NCI-H460 (cell line): ENCODE results near the gene RBM10. TPM values are rescaled to one million over a fixed set of nuclear protein-coding genes. Genes with fewer than 3 reads are reported as not detected.
A peak's percentile ranks its signal among the peaks of the same experiment; 100 is the strongest.

ENCODE experiments used
- DNase-seq: peaks from one replicate; pipeline ENCODE4 v3.0.0-alpha.2; 2016; ENCODE audit warnings: low read depth; ENCODE audit errors: extremely low read depth
- total RNA-seq: library from RNA; depleted of rRNA; stranded (reverse); fragments of >200 nt; shearing (Covaris generic); gene quantifications from 2 replicates; pipeline ENCODE4 v1.2.3, GENCODE V29; 2014

Gene RBM10
- total RNA-seq, 1 experiment from 2014 or later: 28.1 TPM

DNA sequence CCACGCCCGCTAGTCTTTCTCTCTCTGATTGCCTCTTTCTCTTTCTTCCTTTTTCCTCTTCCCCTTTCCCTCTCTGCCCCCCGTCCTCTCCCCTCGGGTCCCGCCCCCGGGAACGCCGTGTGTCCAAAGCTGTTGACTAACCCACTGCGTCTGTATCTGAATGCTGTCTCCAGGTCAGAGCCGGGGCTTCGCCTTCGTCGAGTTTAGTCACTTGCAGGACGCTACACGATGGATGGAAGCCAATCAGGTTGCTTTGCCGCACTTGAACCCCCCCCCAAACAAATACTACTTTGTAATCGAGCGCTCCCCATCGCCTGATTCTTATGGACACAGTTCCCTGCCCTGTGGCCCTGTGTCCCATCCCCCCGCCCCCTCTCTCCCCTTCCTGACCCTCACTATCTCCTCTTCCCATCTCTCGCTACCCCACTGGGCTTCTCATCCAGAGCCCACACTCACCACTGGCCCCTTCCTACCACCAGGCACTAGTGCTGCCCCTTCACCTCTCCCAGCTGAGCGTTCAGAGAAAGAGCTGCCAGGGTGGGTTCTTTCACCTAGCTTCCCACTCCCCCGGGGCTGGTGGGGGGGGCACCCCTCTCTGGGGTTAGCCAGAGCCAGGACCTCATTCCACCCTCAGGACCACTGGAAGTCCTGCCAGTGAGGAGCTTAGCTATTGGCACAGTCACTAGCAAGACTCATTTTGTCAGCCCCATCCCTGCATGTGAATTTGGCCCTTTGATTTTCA, 30.0 kb downstream of the RBM10 start:
- no peak for DNase-seq

DNA sequence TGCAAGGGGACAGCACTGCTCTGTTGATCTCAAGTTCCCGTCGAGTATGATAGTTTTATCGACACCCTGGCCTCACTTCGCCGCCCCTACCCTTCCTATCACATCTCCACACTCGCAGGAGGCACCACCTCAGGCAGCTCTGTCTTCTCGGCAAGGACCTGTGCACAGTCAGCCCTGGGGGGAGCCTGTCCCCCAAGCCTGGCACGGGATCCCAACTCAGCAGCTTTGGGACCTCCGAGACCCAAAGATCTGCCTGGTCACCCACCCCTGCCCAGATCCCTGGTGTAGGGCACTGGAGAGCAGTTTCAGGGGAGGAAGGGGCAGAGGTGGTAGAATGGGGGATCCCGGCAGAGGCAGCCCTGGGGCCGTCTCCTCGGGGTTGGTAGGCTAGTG, 30.6 kb downstream of the RBM10 start:
- DNase-seq: no peak

DNA sequence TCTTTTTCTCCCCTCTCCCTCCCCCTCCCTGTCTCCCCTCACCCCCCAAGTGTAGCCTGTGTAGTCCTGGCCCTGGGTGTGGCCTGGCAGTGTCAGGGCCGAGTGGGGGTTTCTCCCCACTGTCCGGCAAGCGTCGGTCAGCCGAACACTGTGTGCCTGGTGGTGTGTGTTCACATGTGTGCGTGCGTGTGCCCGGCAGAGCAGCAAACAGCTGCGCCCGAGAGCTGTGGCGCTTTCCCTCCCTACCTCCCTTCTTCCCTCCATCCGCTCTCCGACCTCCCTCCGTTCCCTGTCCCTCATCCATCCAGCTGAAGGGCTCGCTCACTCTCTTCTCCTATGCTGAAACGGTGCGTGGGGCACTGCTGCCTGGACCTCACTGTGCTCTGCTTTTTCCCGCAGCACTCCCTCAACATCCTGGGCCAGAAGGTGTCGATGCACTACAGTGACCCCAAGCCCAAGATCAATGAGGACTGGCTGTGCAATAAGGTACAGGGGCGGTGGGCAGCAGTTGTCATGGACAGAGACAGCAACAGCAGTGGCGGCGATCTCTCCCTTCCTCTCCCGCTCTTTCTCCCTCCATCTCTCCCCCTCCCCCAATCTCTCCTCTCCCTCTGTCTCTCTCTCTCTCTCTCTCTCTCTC, 31.2 kb downstream of the RBM10 start:
- DNase-seq: no peak

DNA sequence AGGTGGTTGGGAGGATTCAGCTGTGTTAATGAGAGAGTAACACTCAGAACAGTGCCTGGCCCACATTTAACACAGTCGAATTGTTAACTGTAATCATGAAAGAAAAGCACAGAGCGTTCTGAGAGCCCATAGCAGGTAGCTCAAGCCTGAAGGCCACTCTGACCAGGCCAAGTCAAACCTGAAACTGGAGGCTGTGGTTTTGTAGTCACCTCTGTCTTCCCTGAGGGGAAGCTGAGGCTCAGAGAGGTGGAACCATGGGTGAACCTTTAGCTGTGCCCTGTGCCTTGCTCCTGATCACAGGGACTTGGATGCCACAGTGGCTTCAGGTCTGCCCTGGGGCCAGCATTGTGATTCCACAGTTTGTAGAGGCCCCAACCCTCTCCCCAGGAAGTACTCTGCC, 32.1 kb downstream of the RBM10 start:
- no peak for DNase-seq

GRCh38 chrX:47178337-47178736, 33.3 kb downstream of the RBM10 start:
- no peak for DNase-seq

DNA sequence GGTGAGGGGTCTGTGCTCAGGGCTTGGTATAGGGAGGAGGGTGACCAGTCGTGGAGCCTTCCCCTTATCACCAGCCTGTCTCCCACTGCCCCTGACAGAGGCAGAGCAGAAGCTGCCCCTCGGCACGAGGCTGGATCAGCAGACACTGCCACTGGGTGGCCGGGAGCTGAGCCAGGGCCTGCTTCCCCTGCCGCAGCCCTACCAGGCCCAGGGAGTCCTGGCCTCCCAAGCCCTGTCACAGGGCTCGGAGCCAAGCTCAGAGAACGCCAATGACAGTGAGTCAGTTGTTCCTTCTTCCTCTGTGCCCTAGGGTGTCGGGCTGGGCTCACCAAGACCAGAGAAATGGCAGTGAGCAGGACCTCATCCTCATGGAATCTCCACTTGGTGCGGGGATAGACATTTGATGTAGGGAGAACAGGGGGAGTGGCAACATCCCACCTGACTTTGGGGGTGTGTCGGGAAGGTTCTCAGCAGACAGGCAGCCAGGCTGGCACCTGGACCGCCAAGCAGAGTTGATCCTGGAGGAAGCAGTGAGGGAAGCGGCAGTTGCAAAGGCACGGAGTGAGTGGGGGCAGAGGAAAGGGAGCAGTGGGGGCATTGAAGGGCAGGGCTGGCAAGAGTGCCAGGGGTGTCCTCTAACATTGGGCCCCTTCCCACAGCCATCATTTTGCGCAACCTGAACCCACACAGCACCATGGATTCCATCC, 34.4 kb downstream of the RBM10 start:
- DNase-seq: no peak

GRCh38 chrX:47179928-47180255, 34.9 kb downstream of the RBM10 start:
- DNase-seq: no peak

DNA sequence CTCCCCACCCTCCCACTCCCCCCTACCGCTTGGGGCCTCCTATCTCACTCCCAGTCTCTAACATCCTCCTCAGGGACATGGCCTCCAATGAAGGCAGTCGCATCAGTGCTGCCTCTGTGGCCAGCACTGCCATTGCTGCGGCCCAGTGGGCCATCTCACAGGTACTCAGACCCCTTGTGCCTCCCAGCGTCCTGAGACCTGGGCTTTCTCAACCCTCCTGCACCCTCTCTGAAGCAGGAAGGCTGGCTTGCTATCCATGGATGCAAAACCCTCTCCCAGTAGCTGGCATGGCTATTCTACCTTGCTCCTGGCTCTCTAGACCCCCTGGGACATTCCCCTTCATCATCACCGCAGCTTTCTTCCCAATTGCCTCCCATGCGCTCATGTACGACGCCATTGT, 35.3 kb downstream of the RBM10 start:
- DNase-seq: no peak

DNA sequence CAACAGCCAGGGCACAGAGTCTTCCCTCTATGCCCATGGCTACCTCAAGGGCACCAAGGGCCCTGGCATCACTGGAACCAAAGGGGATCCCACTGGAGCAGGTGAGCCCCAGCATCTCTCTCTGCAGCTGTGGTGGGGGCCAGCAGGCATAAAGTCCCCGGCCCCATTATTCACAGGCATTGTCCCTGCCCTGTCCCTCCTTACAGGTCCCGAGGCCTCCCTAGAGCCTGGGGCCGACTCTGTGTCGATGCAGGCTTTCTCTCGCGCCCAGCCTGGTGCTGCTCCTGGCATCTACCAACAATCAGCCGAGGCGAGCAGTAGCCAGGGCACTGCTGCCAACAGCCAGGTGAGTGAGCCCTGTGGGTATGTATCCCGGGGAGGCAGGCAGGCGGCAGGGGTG, 36.3 kb downstream of the RBM10 start:
- no peak for DNase-seq

- no peak for DNase-seq
These were observed 37.2 kb downstream of the RBM10 start for GRCh38 chrX:47182106-47182700.

DNA sequence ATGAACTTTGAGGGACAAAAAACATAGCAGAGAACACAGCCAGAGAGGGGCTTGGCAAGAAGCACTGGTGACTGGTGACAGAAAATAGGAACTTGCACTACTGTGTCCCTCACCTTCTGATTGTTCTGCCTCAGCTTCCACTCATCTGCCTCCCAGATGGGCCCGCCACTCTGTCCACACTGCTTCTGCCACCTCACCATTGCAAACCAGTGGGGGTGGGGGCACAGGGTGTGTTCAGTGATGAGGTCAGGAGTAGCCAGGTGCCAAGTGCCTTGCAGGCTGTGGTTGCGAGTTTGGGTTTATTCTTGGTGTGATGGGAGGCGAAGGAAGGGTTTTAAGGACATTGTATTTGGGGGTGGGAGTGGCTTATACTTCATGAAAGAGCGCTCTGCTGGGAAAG, 39.5 kb downstream of the RBM10 start:
- no peak for DNase-seq

DNA sequence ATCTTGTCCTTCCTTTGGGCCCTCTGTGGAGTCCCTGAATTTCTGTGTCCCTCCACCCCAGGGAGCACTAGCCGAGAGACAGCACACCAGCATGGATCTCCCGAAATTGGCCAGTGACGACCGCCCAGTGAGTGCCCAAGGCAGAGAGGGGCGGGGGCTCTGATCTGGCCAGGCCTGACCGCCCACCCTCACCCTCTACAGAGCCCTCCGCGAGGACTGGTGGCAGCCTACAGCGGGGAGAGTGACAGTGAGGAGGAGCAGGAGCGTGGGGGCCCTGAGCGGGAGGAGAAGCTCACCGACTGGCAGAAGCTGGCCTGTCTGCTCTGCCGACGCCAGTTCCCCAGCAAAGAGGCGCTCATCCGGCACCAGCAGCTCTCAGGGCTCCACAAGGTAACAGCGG, 40.2 kb downstream of the RBM10 start:
- DNase-seq: no peak

- no peak for DNase-seq
These were observed 41.2 kb downstream of the RBM10 start for GRCh38 chrX:47186096-47186740.

DNA sequence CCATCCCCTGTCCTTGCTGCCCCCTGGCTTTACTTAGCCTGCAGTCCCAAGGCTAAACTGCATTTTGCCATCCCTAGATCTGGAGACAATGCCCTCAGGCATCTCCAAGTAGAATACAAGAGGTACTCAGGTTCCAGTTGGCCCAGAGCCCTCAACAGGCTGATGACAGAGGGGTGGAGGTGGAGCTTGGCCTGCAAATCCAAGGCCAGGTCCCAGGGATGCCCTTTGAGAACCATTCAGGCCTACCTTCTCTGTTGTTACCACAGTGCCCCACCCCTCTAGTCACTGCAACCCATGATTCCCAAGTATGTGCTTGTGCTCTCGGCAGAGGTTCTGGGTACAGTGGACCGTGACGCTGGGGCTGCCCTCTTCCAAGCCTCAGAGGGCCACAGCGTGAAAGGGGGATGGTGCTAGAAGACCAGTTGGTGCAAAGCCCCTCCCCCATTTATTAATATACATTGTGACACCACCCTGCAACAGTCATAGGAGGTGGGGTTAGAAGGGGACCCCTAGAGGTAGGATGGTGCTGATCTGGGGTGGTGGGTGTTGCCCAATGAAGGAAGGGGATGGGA, 42.2 kb downstream of the RBM10 start:
- DNase-seq: no peak

DNA sequence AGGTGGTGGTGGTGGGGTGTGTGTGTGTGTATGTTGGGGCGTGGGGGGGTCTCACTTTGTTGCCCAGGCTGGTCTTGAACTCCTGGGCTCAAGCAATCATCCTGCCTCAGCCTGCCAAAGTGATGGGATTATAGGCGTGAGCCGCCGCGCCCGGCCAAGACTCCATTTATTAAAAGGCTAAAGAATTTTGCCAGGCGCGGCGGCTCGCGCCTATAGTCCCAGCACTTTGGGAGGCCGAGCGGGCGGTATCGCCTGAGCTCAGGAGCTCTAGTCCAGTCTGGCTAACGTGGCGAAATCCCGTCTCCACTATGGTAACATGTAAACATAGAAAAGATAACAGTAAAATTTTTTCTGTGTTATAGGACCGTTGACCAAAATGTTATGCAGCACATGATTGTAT, 44.9 kb downstream of the RBM10 start:
- no peak for DNase-seq

- peak; percentile 92 for DNase-seq
These were observed 45.6 kb downstream of the RBM10 start for GRCh38 chrX:47190445-47191269.

- no peak for DNase-seq
These were observed 46.3 kb downstream of the RBM10 start for GRCh38 chrX:47191331-47191730.

GRCh38 chrX:47191806-47192401, 46.9 kb downstream of the RBM10 start:
- no peak for DNase-seq

- peak; percentile 97 for DNase-seq
These were observed 48.6 kb downstream of the RBM10 start, which contains the start of gene UBA1 for GRCh38 chrX:47193475-47194193. TSS of gene UBA1 (plus strand) at chrX:47193829. CDS start at chrX:47198803, 4,974 bp downstream.
